Left renal pelvis (tissue), 4 donors: ENCODE measurements around the gene RNF25. TPM values are rescaled to one million over a fixed set of nuclear protein-coding genes. Genes with fewer than 3 reads are reported as not detected.
A peak's percentile ranks its signal among the peaks of the same experiment; 100 is the strongest.

Experiments
- DNase-seq, 4 donors: peaks; one replicate each; pipeline ENCODE4 v3.0.0-alpha.2; 2013; ENCODE audit warnings: low read depth in 4 of 4, low spot score in 3 of 4
- polyA plus RNA-seq, 4 donors: library from polyadenylated mRNA; unstranded; fragments of 120-200 nt; gene quantifications; one replicate each; pipeline ENCODE4 v1.2.1, GENCODE V29; 2013; ENCODE audit not compliant: insufficient read length in 4 of 4

The RNF25 gene, protein sequence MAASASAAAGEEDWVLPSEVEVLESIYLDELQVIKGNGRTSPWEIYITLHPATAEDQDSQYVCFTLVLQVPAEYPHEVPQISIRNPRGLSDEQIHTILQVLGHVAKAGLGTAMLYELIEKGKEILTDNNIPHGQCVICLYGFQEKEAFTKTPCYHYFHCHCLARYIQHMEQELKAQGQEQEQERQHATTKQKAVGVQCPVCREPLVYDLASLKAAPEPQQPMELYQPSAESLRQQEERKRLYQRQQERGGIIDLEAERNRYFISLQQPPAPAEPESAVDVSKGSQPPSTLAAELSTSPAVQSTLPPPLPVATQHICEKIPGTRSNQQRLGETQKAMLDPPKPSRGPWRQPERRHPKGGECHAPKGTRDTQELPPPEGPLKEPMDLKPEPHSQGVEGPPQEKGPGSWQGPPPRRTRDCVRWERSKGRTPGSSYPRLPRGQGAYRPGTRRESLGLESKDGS
- 10 to 100 TPM; 43.0 to 50.2 (median 44.5) TPM for polyA plus RNA-seq

DNA sequence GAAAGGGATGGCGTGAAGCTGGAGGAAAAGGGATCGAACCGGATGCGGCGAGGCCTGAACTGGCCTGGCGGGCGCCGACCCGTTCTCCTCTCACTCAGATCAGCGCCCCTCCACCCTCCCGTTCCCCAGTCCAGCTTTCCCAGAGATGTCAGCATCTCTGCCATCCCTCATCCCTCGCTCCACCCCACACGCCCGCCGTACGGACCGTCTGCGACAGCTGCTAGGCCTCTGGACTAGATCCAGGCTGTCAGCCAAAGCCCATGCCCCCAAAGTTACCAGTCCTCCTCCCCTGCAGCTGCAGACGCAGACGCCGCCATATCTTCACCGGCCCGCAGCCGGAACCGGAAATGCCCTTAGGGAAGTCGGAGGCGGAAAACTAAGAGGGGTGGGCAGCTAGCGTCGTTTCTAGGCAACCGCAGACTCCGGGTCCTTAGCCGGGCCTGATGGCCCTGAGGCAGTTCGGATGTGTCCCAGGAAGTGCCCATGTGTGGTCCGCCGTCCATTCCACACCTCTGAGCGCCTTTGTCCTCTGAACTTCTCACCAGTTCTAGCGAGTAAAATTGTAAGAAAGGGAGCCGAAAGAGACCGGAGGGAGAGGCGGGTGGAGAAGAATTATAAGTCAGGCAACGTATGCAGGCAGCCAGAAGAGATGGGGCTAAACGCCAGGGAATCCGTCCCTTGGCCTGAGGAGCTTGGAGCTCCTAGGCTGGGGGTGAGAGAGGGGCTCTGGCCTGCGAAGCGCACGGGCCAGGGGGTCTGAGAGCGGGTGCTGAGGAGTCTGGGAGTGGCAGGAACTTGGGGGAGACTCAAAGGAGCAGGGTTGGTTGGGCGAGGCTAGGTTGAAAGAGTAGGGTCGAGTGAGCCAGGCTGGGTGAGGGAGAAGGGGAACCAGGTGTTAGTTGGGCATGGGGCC, at the start of gene RNF25, which contains the start of gene STK36:
Gene RNF25 (minus strand): TSS at position 349 of the 913 bp plus-strand sequence. CDS start 32 bp downstream, at position 317.
Gene STK36 (plus strand): TSS at position 433 of the 913 bp plus-strand sequence. CDS start 744 bp downstream, outside the sequence.
- peak; percentile 72 to 79 (median 77) for DNase-seq

DNA sequence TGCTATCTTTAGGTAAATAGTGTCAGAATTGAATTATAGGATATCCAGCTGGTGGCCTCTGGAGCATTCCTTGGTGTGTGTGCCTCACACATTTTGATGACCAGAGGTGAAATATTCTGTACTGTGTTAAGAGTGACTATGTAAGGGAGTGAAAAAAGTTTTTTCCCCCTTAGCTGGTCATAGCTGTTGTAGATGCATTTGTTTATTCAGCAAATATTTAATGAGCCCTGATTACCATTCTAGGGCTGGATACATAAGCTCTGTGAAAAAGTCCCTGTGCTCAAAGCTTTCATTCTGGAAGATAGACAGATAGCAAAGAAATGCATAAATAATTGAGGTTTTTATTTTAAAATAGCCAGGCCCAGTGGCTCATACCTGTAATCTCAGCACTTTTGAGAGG, 49.7 kb upstream of the RNF25 start:
- DNase-seq = no peak

DNA sequence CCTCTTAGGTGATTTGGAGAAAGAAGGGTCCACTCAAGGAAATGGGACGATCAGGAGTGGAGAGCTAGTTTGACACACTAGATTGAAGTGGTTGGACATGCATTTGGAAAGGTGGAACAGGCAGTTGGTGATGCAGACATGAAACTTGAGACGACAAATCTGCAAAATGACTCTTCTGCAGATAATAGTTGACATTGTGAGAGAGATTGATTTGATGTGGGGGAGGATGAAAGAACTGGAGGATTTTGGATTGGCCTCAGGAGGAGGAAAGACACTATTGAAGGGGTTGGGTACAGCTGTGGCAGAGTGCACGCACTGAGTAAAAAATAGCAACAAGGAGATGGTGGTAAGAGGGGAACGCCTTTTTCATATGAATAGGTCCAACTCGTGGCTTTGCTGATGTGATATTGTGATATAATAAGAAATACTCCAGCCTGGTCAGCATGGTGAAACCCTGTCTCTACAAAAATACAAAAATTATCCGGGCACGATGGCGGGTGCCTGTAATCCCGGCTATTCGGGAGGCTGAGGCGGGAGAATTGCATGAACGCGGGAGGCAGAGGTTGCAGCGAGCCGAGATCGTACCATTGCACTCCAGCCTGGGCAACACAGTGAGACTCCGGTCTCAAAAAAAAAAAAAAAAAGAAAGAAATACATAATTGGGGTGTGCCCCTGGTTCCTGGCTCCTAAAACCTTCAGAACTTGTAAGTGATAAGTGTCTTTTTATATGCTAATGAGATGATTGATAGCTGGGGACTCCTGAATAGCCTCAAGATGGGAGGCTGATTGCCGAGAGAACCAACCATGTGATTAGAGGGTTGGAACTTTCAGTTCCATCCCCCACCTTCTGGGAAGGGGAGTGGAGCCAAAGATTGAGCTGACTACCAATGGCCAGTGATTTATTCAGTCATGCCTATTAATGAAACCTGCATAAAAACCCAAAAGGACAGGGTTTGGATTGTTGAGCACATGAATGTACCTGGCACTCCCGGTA, 48.5 kb upstream of the RNF25 start:
- no peak for DNase-seq

DNA sequence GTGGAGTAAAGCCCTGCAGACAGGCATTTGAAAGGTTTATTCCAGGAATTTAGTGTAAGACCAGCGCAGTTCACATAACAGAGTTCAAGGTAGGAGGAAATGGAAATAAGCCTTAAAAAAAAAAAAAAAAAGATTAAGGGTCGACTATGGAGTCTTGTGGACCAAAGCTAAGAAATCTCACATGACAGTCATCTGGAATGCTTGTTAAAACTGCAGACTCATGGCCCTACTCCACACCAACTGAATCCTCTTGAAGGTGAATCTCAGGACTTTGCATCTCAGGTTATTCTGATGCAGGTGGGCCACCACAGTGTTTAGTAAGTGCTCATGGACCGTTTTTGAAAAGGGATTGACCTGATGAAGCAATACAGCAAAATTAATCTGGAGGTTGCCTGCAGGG, 47.7 kb upstream of the RNF25 start:
- no peak for DNase-seq

DNA sequence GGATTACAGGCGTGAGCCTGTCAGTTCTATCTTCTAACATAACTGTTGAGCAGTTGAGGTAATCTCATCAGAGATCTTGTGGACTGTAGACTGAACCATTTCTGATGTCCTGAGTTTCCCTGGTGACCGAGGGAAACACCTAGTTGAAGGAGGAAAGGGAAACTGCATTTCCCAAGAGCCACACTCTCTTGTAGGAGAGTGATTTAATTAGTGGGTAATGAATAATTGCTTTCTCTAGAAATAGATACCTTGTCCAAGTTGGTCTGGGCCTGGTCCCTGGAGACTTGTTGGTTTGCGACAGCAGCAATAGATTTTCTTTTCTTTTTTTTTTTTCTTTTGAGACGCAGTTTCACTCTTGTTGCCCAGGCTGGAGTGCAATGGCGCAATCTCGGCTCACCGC, 46.3 kb upstream of the RNF25 start:
- no peak for DNase-seq

DNA sequence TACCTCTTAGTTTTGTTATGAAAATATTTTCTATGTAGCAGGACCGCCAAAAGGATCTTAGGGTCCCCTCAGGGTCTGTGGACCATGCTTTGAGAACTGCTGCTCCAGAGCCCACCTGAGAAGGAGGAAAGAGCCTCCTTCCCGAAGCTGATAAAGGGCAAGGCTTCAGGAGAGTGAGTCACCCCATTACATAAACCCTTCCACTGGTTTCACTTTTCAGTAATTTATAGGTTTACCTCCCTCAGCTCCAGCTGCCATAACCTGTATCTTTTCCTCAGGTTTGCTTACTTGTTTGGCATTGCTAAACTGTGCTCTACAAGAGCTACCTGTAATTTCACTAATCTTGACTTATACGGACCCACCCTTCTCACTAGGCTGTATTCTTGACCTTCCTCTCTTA, 45.5 kb upstream of the RNF25 start:
- DNase-seq = peak in 1 of 4 donors; percentile 1

DNA sequence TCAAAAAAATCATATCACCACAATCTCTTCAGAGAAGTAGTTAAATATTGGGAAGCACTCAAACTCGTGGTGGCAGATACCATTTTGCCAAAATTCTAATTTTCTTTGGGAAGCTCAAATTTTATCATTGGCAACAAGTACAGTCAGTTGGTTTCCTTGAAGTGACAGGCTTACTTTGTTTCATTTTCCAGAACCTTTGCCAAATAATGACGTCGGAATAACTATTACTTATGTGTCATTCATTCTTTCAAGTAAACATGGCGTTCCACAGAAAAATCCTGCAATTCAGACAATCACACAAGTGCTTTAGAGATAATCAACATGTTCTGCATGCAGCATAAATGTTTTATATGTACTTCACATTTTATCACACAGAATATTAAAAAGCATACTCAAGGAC, 44.3 kb upstream of the RNF25 start:
- DNase-seq = no peak

DNA sequence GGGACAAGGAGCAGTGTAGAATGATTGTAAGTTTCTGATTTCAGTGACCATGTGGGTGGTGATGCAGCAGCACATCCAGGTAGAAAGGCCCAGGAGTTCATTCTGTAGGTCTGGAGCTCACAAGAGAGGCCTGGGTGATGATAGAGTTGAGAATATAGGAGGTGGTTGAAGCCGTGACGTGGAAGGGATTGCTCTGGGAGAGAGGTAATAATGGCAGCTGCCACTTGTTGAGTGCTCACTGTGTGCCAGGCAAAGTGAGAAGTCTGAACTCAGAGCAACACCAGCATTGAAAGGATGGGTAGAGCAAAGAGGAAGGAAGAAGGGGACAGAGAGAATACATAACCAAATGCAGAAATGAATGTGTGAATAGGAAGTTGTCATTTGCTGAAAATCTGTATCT, 42.1 kb upstream of the RNF25 start:
- DNase-seq = no peak

DNA sequence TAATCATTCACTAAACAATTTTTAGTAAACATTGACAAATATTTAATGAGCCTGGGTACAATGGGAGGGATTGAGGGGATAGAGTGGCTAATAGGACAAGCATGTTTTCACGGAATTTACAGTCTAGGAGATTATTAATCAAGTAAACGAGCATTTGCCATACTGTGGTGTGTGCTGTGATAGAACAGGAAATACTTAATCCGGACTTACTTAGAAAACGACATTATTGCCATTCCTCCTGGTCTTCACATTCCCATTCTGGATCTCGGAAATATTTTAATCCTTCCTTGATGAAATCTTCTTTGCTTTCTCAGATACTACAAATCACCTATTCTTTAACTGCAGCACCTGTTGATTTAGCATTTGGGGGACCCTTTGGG, 39.7 kb upstream of the RNF25 start:
- peak in 1 of 4 donors; percentile 40 for DNase-seq

DNA sequence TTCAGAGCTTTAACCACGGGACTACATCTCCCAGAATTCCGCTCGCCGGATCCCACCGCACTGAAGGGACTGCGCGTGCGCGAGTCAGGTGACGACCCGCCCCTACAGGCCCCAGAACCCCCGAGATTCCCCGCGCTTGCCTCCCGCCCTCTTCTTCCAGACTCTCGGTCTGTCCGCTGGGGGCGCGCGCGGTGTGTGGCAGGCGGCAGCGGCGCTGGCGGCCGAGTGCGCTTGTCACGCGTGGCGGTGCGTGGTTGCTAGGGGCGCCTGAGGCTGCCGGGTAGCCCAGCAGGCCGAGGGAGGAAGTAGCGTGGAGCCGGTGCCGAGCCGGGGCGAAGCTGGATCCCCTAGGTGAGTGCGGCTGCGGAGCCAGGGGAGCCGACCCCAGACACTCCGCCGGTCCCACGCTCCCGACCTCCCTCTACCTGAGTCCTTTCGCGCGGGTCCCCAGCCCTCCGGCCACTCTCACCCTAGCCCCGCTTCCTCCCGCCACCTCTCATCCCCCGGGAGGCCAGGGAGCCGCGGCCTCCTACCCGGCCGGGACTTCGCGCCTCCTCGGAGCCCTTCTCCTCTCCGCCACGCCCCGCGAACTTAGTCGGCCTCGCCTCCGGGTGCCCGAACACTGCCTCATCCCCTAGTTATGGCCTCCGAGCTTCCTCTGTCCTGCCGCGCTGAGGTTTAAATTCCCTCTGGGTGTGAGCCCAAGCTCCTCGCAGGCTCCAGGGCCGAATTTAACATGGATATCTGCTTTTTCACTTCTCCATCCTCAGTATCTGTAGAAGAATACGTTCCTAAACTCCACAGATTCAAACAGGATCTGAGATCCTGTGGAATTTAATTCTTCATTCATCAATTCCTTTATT, 39.1 kb upstream of the RNF25 start, which contains the start of gene TTLL4:
Gene TTLL4 (plus strand): TSS at position 149 of the 863 bp plus-strand sequence. CDS start 26,842 bp downstream, outside the sequence.
- DNase-seq = peak; percentile 89 to 93 (median 93)

DNA sequence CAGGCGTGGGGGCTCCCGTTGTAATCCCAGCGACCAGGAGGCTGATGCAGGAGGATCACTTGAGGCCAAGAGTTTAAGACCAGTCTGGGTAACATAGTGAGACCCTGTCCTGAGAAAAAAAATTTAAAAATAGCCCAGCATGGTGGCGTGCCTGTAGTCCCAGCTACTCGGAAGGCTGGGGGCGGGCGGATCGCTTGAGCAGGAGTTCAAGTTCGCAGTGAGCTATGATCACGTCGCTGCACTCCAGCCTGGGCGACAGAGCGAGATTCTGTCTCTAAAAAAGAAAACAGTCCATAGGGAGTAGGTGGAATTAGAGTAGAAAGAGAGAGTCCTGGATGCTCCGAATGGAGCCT, 38.5 kb upstream of the RNF25 start:
- DNase-seq = no peak

DNA sequence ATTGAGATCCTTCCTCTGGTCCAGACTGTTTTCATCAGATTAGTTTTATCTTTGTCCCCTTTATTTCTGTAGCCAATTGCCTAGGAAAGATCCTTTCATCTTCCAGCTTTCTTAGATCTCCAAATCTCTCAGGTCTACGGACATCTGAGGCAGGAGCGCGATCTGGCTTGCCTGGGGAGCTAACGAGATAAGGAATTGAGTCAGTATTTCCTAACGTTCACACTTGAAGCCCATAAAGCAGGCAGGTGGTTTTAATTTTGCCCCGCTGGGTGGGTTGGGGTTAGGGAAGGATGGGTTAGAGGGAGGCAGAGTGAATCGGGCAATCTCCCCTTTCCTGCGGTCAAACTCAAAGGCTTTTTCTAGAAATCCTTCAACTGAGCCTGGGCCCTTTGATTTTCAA, 38.1 kb upstream of the RNF25 start:
- DNase-seq = no peak

DNA sequence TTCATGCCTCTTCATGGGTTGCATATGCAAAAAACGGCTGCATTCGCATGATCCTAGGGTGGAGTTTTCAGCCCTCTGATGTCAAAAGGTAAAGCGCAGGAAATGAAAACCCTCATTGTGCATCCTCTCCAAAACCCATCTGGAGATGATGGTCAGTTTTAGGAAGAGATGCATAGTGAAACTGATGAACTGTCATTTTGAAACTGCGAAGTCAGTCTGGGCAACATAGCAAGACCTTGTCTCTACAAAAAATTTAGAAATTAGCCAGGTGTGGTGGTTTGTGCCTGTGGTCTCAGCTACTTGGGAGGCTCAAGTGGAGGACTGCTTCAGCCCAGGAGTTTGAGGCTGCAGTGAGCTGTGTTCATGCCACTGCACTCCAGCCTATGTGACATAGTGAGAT, 36.3 kb upstream of the RNF25 start:
- DNase-seq = no peak

DNA sequence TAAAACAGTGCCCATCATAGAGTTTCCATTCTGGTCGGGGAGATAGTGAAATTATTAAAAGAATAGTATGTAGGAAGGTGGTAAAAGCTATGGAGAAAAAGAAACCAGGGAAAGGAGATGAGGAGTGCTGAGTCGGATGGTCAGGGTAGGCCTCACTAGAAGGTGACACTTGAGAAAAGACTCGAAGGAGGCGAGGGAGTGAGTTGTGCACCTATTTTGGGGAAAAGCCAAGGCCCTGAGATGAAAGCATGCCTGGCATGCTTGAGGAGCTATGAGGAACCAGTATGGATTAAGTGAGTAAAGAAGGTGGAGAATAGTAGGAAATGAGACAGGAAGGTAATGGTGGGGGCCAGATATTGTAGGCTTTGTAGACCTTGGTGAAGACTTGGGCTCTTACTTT, 31.5 kb upstream of the RNF25 start:
- no peak for DNase-seq

DNA sequence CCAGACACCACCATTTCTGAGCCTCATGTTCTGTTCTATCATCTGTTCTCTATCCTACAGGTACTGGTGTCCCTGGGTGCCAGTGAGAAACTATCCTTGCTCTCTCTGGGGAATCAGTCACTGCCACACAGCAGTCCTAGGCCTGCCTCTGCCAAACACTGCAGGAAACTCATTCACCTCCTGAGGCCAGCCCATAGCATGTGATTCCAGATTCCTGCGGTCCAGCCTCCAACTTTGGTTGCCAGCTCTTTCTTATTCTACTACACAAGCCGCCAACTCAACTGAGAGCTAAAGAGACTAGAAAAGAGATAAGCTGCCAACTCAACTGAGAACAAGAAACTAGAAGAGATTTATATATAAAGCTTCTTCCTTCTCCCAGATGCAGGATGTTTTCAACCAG, 30.0 kb upstream of the RNF25 start:
- DNase-seq = no peak

DNA sequence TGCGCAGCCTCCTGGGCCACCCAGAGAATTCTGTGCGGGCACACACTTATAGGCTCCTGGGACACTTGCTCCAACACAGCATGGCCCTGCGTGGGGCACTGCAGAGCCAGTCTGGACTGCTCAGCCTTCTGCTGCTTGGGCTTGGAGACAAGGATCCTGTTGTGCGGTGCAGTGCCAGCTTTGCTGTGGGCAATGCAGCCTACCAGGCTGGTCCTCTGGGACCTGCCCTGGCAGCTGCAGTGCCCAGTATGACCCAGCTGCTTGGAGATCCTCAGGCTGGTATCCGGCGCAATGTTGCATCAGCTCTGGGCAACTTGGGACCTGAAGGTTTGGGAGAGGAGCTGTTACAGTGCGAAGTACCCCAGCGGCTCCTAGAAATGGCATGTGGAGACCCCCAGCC, 27.1 kb upstream of the RNF25 start:
- DNase-seq = no peak

DNA sequence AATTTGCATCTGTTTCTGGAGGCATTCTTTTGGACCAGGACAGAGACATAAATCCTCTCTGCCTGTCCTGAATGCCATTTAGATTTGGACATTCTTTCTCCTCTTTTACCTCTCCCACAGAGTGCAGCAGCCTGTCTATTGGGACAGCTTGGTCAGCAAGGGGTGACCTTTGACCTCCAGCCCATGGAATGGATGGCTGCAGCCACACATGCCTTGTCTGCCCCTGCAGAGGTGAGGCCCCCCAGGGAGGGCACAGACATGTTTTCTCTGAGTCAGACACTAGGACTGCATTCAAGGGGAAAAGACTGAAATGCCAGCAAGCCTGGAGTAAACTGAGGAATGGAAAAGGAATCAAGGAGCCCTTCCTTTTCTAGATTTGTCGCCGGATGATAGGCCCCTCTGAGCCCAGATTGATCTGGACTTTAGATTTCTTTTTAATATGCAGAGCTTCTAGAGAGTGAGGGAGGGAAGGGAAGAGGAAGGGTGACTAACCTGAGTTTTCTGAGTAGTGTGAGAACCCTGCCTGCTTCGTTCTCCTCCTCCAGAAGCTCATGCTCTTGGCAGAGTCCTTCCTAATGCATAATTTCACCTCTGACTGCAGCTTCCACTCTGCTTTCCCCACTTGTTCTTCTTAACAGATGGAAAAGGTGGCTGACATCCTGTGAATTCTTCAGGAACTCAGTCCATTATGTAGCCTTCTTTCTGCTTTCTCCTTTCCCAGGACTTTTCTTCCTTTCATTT, 22.8 kb upstream of the RNF25 start:
- DNase-seq = no peak

DNA sequence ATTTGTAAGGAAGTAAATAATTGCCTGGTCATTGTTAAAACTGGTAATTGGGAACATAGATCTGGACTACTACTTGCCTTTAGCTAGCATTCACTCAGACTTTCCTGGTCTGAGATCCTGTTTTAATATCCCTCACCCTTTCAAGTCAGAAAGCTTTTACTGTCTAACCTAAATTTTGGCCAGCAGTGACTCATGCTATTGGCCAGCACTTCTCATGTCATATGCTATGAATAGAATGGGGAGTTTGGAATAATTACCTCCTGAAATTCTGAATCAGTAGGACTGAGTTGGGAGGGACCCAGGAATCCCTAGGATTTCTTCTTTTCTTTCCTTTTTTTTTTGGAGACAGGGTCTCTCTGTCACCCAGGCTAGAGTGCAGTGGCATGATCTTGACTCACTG, 19.4 kb upstream of the RNF25 start:
- DNase-seq = no peak
